ENCODE measurements around the gene ARL4C.

GRCh38 chr2:234518986-234519642 is 22.2 kb upstream of the ARL4C start:
- TF ChIP-seq EZH2 (IDR thresholded peaks at IDR 0.05) (no peak), POLR2AphosphoS5 (IDR thresholded peaks at IDR 0.05; ENCODE audit: borderline replicate concordance, low read depth, low read length) (no peak), FOXP2 (optimal IDR thresholded peaks at IDR 0.05; ENCODE audit: control extremely low read depth, extremely low read length, insufficient read depth) (no peak)
